OCI-LY1 (cell line): ENCODE measurements around the gene OR6S1.

ENCODE experiments used
- H2AFZ ChIP-seq: fragments of 200-600 bp; sonication (generic), shearing (Covaris generic); 2 replicates; pipeline ENCODE4 v1.6.0; 2014; ENCODE audit warnings: antibody characterized with exemption, mild to moderate bottlenecking, low read length
- H3F3A ChIP-seq: fragments of 200-600 bp; sonication (generic), shearing (Covaris generic); 2 replicates; pipeline ENCODE4 v1.6.0; 2014; ENCODE audit warnings: mild to moderate bottlenecking, antibody characterized with exemption, low read length, moderate library complexity; ENCODE audit not compliant: insufficient read depth
- H3K27ac ChIP-seq: fragments of 200-600 bp; sonication (generic); 2 replicates; pipeline ENCODE4 v1.5.1; 2014; ENCODE audit warnings: low read length, mixed run types, mild to moderate bottlenecking, low read depth; ENCODE audit not compliant: poor library complexity, severe bottlenecking
- H3K27me3 ChIP-seq: fragments of 200-600 bp; sonication (generic); 2 replicates; pipeline ENCODE4 v1.6.0; 2014; ENCODE audit warnings: antibody characterized with exemption, mild to moderate bottlenecking, low read length, moderate library complexity; ENCODE audit not compliant: insufficient read depth
- H3K36me3 ChIP-seq: fragments of 200-600 bp; sonication (generic); 2 replicates; pipeline ENCODE4 v1.6.1; 2014; ENCODE audit warnings: mild to moderate bottlenecking, antibody characterized with exemption, low read length, moderate library complexity, mixed read lengths; ENCODE audit not compliant: insufficient read depth
- H3K4me1 ChIP-seq: fragments of 200-600 bp; sonication (generic); 2 replicates; pipeline ENCODE4 v1.5.1; 2014; ENCODE audit warnings: mild to moderate bottlenecking, low read length, moderate library complexity; ENCODE audit not compliant: insufficient read depth, severe bottlenecking
- H3K4me2 ChIP-seq: fragments of 200-600 bp; sonication (generic), shearing (Covaris generic); 2 replicates; pipeline ENCODE4 v1.6.1; 2014; ENCODE audit warnings: low read length
- H3K4me3 ChIP-seq: fragments of 200-600 bp; sonication (generic); 2 replicates; pipeline ENCODE4 v1.5.1; 2014; ENCODE audit warnings: low read length, low read depth, mild to moderate bottlenecking, mixed read lengths; ENCODE audit not compliant: poor library complexity, severe bottlenecking
- H3K79me2 ChIP-seq: fragments of 200-600 bp; shearing (Covaris generic); 2 replicates; pipeline ENCODE4 v1.6.1; 2016; ENCODE audit warnings: mixed run types, low read length, mixed read lengths; ENCODE audit not compliant: insufficient read depth
- H3K9ac ChIP-seq: fragments of 200-600 bp; sonication (generic), shearing (Covaris generic); 2 replicates; pipeline ENCODE4 v1.6.1; 2014; ENCODE audit warnings: mild to moderate bottlenecking, low read length, mixed read lengths
- H3K9me2 ChIP-seq: fragments of 200-600 bp; sonication (generic), shearing (Covaris generic); 2 replicates; pipeline ENCODE4 v1.6.1; 2014; ENCODE audit warnings: low read depth, mild to moderate bottlenecking, low read length, mixed read lengths
- H3K9me3 ChIP-seq: fragments of 200-600 bp; shearing (Covaris generic); 2 replicates; pipeline ENCODE4 v1.6.1; 2014; ENCODE audit warnings: low read length, mixed read lengths
- H4K20me1 ChIP-seq: fragments of 200-600 bp; sonication (generic), shearing (Covaris generic); 2 replicates; pipeline ENCODE4 v1.6.0; 2016; ENCODE audit warnings: mild to moderate bottlenecking, low read length; ENCODE audit not compliant: insufficient read depth
- CTCF ChIP-seq: fragments of 200-600 bp; sonication (generic), shearing (Covaris generic); IDR thresholded peaks from 2 replicates; pipeline ENCODE4 v1.5.1; 2017; ENCODE audit warnings: mild to moderate bottlenecking, antibody characterized with exemption, low read length, moderate library complexity, mixed read lengths
- EZH2 ChIP-seq: fragments of 200-600 bp; sonication (generic), shearing (Covaris generic); IDR thresholded peaks from 2 replicates; pipeline ENCODE4 v1.8.0; 2017; ENCODE audit warnings: borderline replicate concordance, mixed run types, mild to moderate bottlenecking, antibody characterized with exemption, low read length, moderate library complexity, mixed read lengths

Gene OR6S1

GRCh38 chr14:20687362-20688166 lies 46.1 kb upstream of the OR6S1 start:
- Histone ChIP-seq H3K9me3 (no peaks in the 10 kb centered on the region), H2AFZ (no peak overlapping the region), H3K9me2 (no peaks in the 10 kb centered on the region), H3F3A (no peaks in the 10 kb centered on the region), H3K79me2 (no peaks in the 10 kb centered on the region), H3K9ac (no peak overlapping the region), H3K4me3 (no peak overlapping the region), H3K4me2 (no peak overlapping the region), H3K4me1 (peaks cover 16% of the 10 kb centered on the region), H3K36me3 (no peaks in the 10 kb centered on the region), H4K20me1 (no peaks in the 10 kb centered on the region), H3K27ac (no peak overlapping the region), H3K27me3 (no peaks in the 10 kb centered on the region)
- no peak for TF ChIP-seq CTCF
- no peak for TF ChIP-seq EZH2

- Histone ChIP-seq H4K20me1 (no peaks in the 10 kb centered on the region), H3K9me2 (no peaks in the 10 kb centered on the region), H2AFZ (no peak overlapping the region), H3K9me3 (no peaks in the 10 kb centered on the region), H3K27ac (no peak overlapping the region), H3K4me3 (no peak overlapping the region), H3K4me1 (peaks cover 23% of the 10 kb centered on the region), H3K79me2 (no peaks in the 10 kb centered on the region), H3K36me3 (no peaks in the 10 kb centered on the region), H3K4me2 (no peak overlapping the region), H3K27me3 (no peaks in the 10 kb centered on the region), H3K9ac (no peak overlapping the region), H3F3A (no peaks in the 10 kb centered on the region)
- TF ChIP-seq CTCF (no peak), EZH2 (no peak)
These were observed 45.1 kb upstream of the OR6S1 start for GRCh38 chr14:20686386-20687143.

GRCh38 chr14:20684662-20685456 lies 43.4 kb upstream of the OR6S1 start:
- Histone ChIP-seq H3F3A (no peaks in the 10 kb centered on the region), H3K27me3 (no peaks in the 10 kb centered on the region), H3K27ac (no peak overlapping the region), H3K4me3 (peak overlapping the region; percentile 80), H3K36me3 (no peaks in the 10 kb centered on the region), H4K20me1 (no peaks in the 10 kb centered on the region), H3K9ac (peak overlapping the region; percentile 88), H3K9me2 (no peaks in the 10 kb centered on the region), H3K9me3 (no peaks in the 10 kb centered on the region), H2AFZ (peak overlapping the region; percentile 8; the same call in 1 of the 2 replicates), H3K79me2 (no peaks in the 10 kb centered on the region), H3K4me1 (peaks cover 35% of the 10 kb centered on the region), H3K4me2 (peak overlapping the region; percentile 87)
- no peak for TF ChIP-seq EZH2
- TF ChIP-seq CTCF: no peak
